MM.1S (cell line): ENCODE data around the gene MBP.

ENCODE experiments used
- CTCF ChIP-seq: fragments of 300-600 bp; sonication (generic); IDR thresholded peaks from 2 replicates; pipeline ENCODE4 v1.5.1; 2016; ENCODE audit warnings: antibody characterized with exemption, low read length, mixed read lengths
- EZH2 ChIP-seq: fragments of 300-600 bp; sonication (generic); optimal IDR thresholded peaks from 2 replicates; pipeline ENCODE3; 2017; ENCODE audit warnings: low read depth, mild to moderate bottlenecking, antibody characterized with exemption, low read length, mixed read lengths
- EZH2phosphoT487 ChIP-seq: fragments of 300-600 bp; sonication (generic); IDR thresholded peaks from 2 replicates; pipeline ENCODE4 v1.6.1; 2018; ENCODE audit warnings: antibody characterized with exemption, low read length

- TF ChIP-seq CTCF (no peak), EZH2 (no peak), EZH2phosphoT487 (no peak)
These were observed 64.0 kb downstream of the MBP start for GRCh38 chr18:77068321-77069312.
